Measurements from ENCODE around the gene GGPS1.
A peak's percentile ranks its signal among the peaks of the same experiment; 100 is the strongest.
"Not testable (repeated sequence)": the region's sequence is repeated elsewhere in the genome, so short reads cannot be mapped to it uniquely, and the experiment has no call there.

Gene GGPS1

GRCh38 chr1:235343726-235344125, 15.4 kb downstream of the GGPS1 start:
- no peaks in the 10 kb centered on the region for H3K9me3 ChIP-seq (ENCODE audit: control insufficient read depth, low read length)
- DNase-seq (ENCODE audit: low read depth): no peak
- H3K27me3 ChIP-seq (replicated peaks; ENCODE audit: control insufficient read depth, insufficient read depth, low read length): no peaks in the 10 kb centered on the region
- no peak overlapping the region for H3K9ac ChIP-seq (ENCODE audit: low read length)
- H3K4me1 ChIP-seq (ENCODE audit: control insufficient read depth, insufficient read depth, low read length): no peaks in the 10 kb centered on the region
- H3K36me3 ChIP-seq (ENCODE audit: control insufficient read depth, insufficient read depth, low read length, severe bottlenecking): peaks cover 19% of the 10 kb centered on the region
- no peak overlapping the region for H3K4me3 ChIP-seq (ENCODE audit: low read length)

DNA sequence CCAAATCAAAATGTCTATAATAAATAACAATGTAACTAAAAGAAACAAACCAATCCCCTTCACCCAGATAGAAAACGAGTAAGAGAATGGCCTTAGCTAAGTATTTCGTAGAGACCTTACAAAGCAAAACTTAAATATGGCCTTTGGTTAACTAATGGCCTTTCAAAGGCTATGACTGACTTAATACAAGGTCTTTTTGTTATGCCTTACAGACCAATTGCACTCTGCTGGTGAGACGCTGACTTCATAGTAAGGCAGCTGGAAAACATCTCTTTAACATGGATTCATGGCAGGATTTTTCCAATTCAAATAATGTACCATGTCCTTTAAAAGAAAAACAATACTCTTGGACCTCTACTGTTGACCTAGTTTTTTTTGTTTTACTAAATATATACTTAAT, 23.1 kb downstream of the GGPS1 start:
- Histone ChIP-seq H3K4me1 (ENCODE audit: control insufficient read depth, insufficient read depth, low read length) (no peaks in the 10 kb centered on the region), H3K9ac (ENCODE audit: low read length) (no peak overlapping the region), H3K27me3 (replicated peaks; ENCODE audit: control insufficient read depth, insufficient read depth, low read length) (no peaks in the 10 kb centered on the region), H3K4me3 (ENCODE audit: low read length) (no peak overlapping the region), H3K9me3 (ENCODE audit: control insufficient read depth, low read length) (no peaks in the 10 kb centered on the region), H3K36me3 (ENCODE audit: control insufficient read depth, insufficient read depth, low read length, severe bottlenecking) (no peaks in the 10 kb centered on the region)
- DNase-seq (ENCODE audit: low read depth): no peak

DNA sequence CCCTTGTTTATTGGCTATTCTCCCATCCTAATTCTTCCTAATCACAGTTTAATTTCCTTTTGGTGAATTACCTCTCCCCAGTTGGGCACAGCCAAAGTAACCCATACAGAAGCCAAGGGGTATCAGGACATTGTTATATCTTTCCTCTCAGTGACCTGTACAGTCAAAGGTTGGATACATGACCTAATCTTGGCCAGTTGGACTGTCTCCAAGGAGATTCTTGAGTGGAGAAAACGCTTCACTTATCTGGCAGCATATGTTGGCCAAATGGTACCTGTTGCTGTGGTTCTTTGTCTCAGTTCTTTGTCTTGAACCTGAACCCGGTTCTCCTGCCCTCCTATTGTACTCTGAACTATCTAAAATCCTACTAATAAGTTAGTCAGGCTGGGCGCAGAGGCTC, 23.5 kb downstream of the GGPS1 start:
- Histone ChIP-seq H3K36me3 (ENCODE audit: control insufficient read depth, insufficient read depth, low read length, severe bottlenecking) (no peaks in the 10 kb centered on the region), H3K27me3 (replicated peaks; ENCODE audit: control insufficient read depth, insufficient read depth, low read length) (no peaks in the 10 kb centered on the region), H3K9ac (ENCODE audit: low read length) (no peak overlapping the region), H3K4me3 (ENCODE audit: low read length) (no peak overlapping the region), H3K4me1 (ENCODE audit: control insufficient read depth, insufficient read depth, low read length) (no peaks in the 10 kb centered on the region), H3K9me3 (ENCODE audit: control insufficient read depth, low read length) (no peaks in the 10 kb centered on the region)
- no peak for DNase-seq (ENCODE audit: low read depth)

- no peak overlapping the region for H3K9ac ChIP-seq (ENCODE audit: low read length)
- no peaks in the 10 kb centered on the region for H3K27me3 ChIP-seq (replicated peaks; ENCODE audit: control insufficient read depth, insufficient read depth, low read length)
- H3K36me3 ChIP-seq (ENCODE audit: control insufficient read depth, insufficient read depth, low read length, severe bottlenecking): no peaks in the 10 kb centered on the region
- no peaks in the 10 kb centered on the region for H3K4me1 ChIP-seq (ENCODE audit: control insufficient read depth, insufficient read depth, low read length)
- no peak overlapping the region for H3K4me3 ChIP-seq (ENCODE audit: low read length)
- H3K9me3 ChIP-seq (ENCODE audit: control insufficient read depth, low read length): no peaks in the 10 kb centered on the region
- no peak for DNase-seq (ENCODE audit: low read depth)
These were observed 29.4 kb downstream of the GGPS1 start for GRCh38 chr1:235357485-235358373.

DNA sequence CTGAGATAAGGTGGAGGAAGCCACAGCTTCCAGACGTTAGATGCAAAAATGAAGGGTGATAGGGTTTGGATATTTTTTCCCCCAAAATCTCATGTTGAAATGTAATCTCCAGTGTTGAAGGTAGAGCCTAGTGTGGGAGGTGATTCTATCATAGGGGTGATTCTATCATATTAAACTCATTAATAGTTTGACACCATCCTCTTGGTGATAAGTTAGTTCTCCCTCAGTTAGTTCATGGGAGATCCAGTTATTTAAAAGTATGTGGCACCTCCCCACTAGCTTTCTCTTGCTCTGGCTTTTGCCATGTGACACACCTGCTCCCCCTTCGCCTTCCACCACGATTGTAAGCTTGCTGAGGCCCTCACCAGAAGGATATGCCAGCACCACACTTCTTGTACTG, 30.5 kb downstream of the GGPS1 start:
- Histone ChIP-seq H3K9ac (ENCODE audit: low read length) (no peak overlapping the region), H3K9me3 (ENCODE audit: control insufficient read depth, low read length) (no peaks in the 10 kb centered on the region), H3K4me3 (ENCODE audit: low read length) (no peak overlapping the region), H3K4me1 (ENCODE audit: control insufficient read depth, insufficient read depth, low read length) (no peaks in the 10 kb centered on the region), H3K27me3 (replicated peaks; ENCODE audit: control insufficient read depth, insufficient read depth, low read length) (no peaks in the 10 kb centered on the region), H3K36me3 (ENCODE audit: control insufficient read depth, insufficient read depth, low read length, severe bottlenecking) (no peaks in the 10 kb centered on the region)
- no peak for DNase-seq (ENCODE audit: low read depth)

DNA sequence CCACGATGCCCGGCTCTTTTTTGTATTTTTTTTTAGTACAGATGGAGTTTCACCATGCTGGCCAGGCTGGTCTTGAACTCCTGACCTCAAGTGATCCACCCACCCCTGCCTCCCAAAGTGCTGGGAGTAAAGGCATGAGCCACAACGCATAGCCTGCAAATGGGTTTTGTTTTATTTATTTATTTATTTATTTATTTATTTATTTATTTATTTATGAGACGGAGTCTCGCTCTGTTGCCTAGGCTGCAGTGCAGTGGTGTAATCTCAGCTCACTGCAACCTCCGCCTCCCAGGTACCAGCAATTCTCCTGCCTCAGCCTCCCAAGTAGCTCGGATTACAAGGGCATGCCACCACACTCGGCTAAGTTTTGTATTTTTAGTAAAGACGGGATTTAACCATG, 35.8 kb downstream of the GGPS1 start:
- H3K9ac ChIP-seq (ENCODE audit: low read length); H3K36me3 ChIP-seq (ENCODE audit: control insufficient read depth, insufficient read depth, low read length, severe bottlenecking); H3K27me3 ChIP-seq (replicated peaks; ENCODE audit: control insufficient read depth, insufficient read depth, low read length); DNase-seq (ENCODE audit: low read depth); H3K4me3 ChIP-seq (ENCODE audit: low read length); H3K4me1 ChIP-seq (ENCODE audit: control insufficient read depth, insufficient read depth, low read length); H3K9me3 ChIP-seq (ENCODE audit: control insufficient read depth, low read length): not testable (repeated sequence)

DNA sequence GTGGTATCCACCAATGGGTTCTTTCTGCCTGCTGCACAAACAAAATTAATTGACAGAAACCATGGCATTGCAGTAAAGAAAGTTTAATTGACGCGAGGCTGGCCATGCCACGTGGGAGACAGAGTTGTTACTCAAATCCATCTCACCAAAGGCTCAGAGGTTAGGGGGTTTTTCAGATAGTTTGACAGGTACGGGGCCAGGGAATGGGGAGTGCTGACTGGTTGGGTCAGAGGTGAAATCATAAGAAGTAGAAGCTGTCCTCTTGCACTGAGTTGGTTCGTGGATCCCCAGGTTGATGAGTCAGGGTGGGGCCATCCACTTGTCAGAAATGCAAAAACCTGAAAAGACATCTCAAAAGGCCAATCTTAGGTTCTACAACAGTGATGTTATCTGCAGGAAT, 37.9 kb downstream of the GGPS1 start:
- Histone ChIP-seq H3K4me1 (ENCODE audit: control insufficient read depth, insufficient read depth, low read length) (peaks cover 9% of the 10 kb centered on the region), H3K9me3 (ENCODE audit: control insufficient read depth, low read length) (no peaks in the 10 kb centered on the region), H3K9ac (ENCODE audit: low read length) (no peak overlapping the region), H3K4me3 (ENCODE audit: low read length) (no peak overlapping the region), H3K27me3 (replicated peaks; ENCODE audit: control insufficient read depth, insufficient read depth, low read length) (no peaks in the 10 kb centered on the region), H3K36me3 (ENCODE audit: control insufficient read depth, insufficient read depth, low read length, severe bottlenecking) (peaks cover 2% of the 10 kb centered on the region)
- no peak for DNase-seq (ENCODE audit: low read depth)

DNA sequence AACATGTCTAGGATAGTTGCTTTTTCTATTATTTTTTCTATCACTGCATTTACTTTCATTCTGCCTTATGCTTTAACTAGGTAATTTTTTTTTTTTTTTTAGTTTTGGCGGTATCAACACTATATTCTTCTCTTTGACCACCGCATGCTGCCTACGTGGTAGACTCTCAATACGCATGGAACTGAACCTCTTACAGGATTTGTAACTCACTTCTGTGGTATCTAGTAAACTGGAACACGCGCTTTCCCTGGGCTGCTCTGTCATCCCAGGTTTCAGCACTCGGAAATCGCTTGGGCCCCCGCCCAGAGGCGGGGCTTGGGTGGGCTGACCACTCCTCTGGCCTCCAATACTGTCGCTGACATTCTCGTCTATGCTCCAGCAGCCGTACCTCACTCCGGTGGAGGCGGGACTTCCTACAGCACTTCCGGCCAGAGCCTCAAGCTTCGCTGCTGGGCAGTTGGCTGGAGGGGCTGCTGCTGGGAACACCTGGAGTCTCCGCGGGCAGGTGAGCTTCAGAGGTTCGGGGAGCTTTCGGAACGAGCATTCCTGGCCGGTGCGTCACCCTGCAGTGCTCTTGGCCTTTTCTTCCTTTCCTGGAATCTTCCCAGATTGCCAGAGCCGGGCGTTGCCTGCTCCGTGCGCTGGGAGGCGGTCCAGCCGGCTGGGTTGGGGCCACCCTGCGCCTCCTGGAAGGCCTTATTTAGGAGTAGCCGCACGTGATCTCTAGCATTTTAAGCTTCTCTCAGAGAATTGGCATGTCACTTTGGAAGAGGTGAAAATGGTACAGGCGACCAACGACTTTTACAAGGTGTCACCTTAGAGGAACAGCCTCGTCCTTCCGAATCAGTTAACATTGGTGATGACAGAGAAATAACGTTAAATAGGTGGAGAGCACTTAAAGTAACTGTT, 38.9 kb downstream of the GGPS1 start, which contains the start of gene TBCE:
TBCE (plus strand) TSS at position 428 of the 909 bp plus-strand sequence. CDS start 12,623 bp downstream, outside the sequence.
- H3K27me3 ChIP-seq (replicated peaks; ENCODE audit: control insufficient read depth, insufficient read depth, low read length): no peaks in the 10 kb centered on the region
- H3K4me1 ChIP-seq (ENCODE audit: control insufficient read depth, insufficient read depth, low read length): peaks cover 9% of the 10 kb centered on the region
- peaks cover 2% of the 10 kb centered on the region for H3K36me3 ChIP-seq (ENCODE audit: control insufficient read depth, insufficient read depth, low read length, severe bottlenecking)
- peak; percentile 98 for DNase-seq (ENCODE audit: low read depth)
- peak within 1 kb of the TSS; percentile 87 for H3K9ac ChIP-seq (ENCODE audit: low read length)
- no peaks in the 10 kb centered on the region for H3K9me3 ChIP-seq (ENCODE audit: control insufficient read depth, low read length)
- peak within 1 kb of the TSS; percentile 98 for H3K4me3 ChIP-seq (ENCODE audit: low read length)

GRCh38 chr1:235368428-235368827, 40.1 kb downstream of the GGPS1 start:
- H3K4me1 ChIP-seq (ENCODE audit: control insufficient read depth, insufficient read depth, low read length): peaks cover 9% of the 10 kb centered on the region
- H3K9ac ChIP-seq (ENCODE audit: low read length): peak overlapping the region; percentile 87
- no peak for DNase-seq (ENCODE audit: low read depth)
- H3K4me3 ChIP-seq (ENCODE audit: low read length): peak overlapping the region; percentile 98
- H3K27me3 ChIP-seq (replicated peaks; ENCODE audit: control insufficient read depth, insufficient read depth, low read length): no peaks in the 10 kb centered on the region
- H3K9me3 ChIP-seq (ENCODE audit: control insufficient read depth, low read length): no peaks in the 10 kb centered on the region
- H3K36me3 ChIP-seq (ENCODE audit: control insufficient read depth, insufficient read depth, low read length, severe bottlenecking): peaks cover 2% of the 10 kb centered on the region

DNA sequence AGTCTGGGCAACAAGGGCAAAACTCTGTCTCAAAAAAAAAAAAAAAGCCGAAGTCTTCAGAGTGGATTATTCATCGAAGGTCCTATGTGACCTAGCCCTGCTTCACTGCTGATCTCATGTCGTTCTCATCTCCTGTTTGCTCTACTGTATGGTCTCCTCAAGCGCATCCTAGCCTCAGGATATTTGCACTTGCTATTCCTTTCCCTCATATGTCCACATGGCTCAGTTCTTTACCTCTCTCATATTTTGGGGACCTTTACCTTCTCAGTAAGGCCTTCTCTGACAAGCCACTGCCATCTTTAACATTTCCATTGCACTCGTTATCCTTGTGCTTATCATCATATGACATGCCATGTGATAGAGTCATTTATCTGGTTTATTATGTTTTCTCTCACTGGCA, 41.4 kb downstream of the GGPS1 start:
- H3K4me1 ChIP-seq (ENCODE audit: control insufficient read depth, insufficient read depth, low read length): peaks cover 9% of the 10 kb centered on the region
- peaks cover 2% of the 10 kb centered on the region for H3K36me3 ChIP-seq (ENCODE audit: control insufficient read depth, insufficient read depth, low read length, severe bottlenecking)
- no peaks in the 10 kb centered on the region for H3K9me3 ChIP-seq (ENCODE audit: control insufficient read depth, low read length)
- no peak for DNase-seq (ENCODE audit: low read depth)
- no peak overlapping the region for H3K4me3 ChIP-seq (ENCODE audit: low read length)
- H3K27me3 ChIP-seq (replicated peaks; ENCODE audit: control insufficient read depth, insufficient read depth, low read length): no peaks in the 10 kb centered on the region
- no peak overlapping the region for H3K9ac ChIP-seq (ENCODE audit: low read length)

DNA sequence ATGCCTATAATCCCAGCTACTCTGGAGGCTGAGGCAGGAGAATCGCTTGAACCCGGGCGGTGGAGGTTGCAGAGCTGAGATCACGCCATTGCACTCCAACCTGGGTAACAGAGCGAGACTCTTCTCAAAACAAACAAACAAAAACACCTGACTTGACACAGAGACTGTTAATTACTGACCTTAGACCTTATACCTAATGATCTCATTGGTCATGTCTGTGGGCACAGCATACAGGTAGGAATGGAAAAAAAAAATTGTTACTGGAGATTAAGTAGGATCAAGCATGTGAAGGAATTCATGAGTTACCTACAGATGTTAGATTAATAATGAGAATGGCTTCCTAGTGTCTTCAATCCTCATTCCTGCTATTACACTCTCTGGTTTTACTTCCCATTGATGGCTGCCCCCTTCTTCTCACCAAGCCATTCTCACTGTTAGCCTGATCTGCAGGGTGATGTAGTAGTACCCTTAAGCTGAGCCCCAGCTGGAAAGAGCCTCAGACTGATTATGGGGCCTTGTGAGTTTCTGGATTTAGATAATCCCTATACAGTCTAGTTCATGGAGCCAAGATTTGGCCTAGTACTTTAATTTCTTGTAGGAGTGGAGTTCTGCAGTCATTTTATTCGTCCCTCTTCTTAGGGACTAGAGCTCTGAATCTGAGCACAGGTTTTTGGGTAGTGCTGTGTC, 47.7 kb downstream of the GGPS1 start:
- Histone ChIP-seq H3K9me3 (ENCODE audit: control insufficient read depth, low read length) (no peaks in the 10 kb centered on the region), H3K4me3 (ENCODE audit: low read length) (no peak overlapping the region), H3K4me1 (ENCODE audit: control insufficient read depth, insufficient read depth, low read length) (no peaks in the 10 kb centered on the region), H3K27me3 (replicated peaks; ENCODE audit: control insufficient read depth, insufficient read depth, low read length) (no peaks in the 10 kb centered on the region), H3K9ac (ENCODE audit: low read length) (no peak overlapping the region), H3K36me3 (ENCODE audit: control insufficient read depth, insufficient read depth, low read length, severe bottlenecking) (peaks cover 20% of the 10 kb centered on the region)
- no peak for DNase-seq (ENCODE audit: low read depth)
